HEK293 (cell line): ENCODE data around the gene DICER1.

Experiments used
- BCL11A ChIP-seq: fragments of 450-650 bp; formaldehyde crosslinking; IDR thresholded peaks from 2 replicates; pipeline ENCODE4 v1.5.1; 2016; ENCODE audit warnings: low read depth, missing biosample characterization, missing genetic modification characterization
- GLI4 ChIP-seq: fragments of 450-650 bp; formaldehyde crosslinking; IDR thresholded peaks from 2 replicates; pipeline ENCODE4 v1.5.1; 2016; ENCODE audit warnings: missing biosample characterization, missing genetic modification characterization
- KLF9 ChIP-seq: fragments of 450-650 bp; formaldehyde crosslinking; IDR thresholded peaks from 2 replicates; pipeline ENCODE4 v1.5.1; 2016; ENCODE audit warnings: missing biosample characterization, missing genetic modification characterization, low read depth
- REST ChIP-seq: fragments of 450-650 bp; formaldehyde crosslinking; IDR thresholded peaks from 2 replicates; pipeline ENCODE4 v1.5.1; 2016; ENCODE audit warnings: missing biosample characterization, missing genetic modification characterization
- SCRT2 ChIP-seq: fragments of 450-650 bp; formaldehyde crosslinking; IDR thresholded peaks from 2 replicates; pipeline ENCODE4 v1.5.1; 2016; ENCODE audit warnings: missing biosample characterization, missing genetic modification characterization
- TCF7L2 ChIP-seq: IDR thresholded peaks from 2 replicates; pipeline ENCODE4 v1.6.1; 2011; ENCODE audit warnings: low read depth, mild to moderate bottlenecking, inconsistent platforms, low read length, moderate library complexity, borderline replicate concordance
- YY1 ChIP-seq: fragments of 450-650 bp; formaldehyde crosslinking; IDR thresholded peaks from 2 replicates; pipeline ENCODE4 v1.5.1; 2018; ENCODE audit warnings: missing biosample characterization, missing genetic modification characterization
- ZBTB6 ChIP-seq: fragments of 450-650 bp; formaldehyde crosslinking; IDR thresholded peaks from 2 replicates; pipeline ENCODE4 v1.5.1; 2017; ENCODE audit warnings: missing biosample characterization, missing genetic modification characterization
- ZBTB7A ChIP-seq: fragments of 450-650 bp; formaldehyde crosslinking; IDR thresholded peaks from 2 replicates; pipeline ENCODE4 v1.5.1; 2016; ENCODE audit warnings: low read depth, missing biosample characterization, missing genetic modification characterization
- ZNF114 ChIP-seq: fragments of 450-650 bp; formaldehyde crosslinking; IDR thresholded peaks from 2 replicates; pipeline ENCODE4 v1.5.0; 2017; ENCODE audit warnings: missing biosample characterization, missing genetic modification characterization
- ZNF214 ChIP-seq: fragments of 450-650 bp; formaldehyde crosslinking; IDR thresholded peaks from 2 replicates; pipeline ENCODE4 v1.5.1; 2017; ENCODE audit warnings: missing biosample characterization, mild to moderate bottlenecking, missing genetic modification characterization, borderline replicate concordance
- ZNF23 ChIP-seq: fragments of 450-650 bp; formaldehyde crosslinking; IDR thresholded peaks from 2 replicates; pipeline ENCODE4 v1.5.1; 2016; ENCODE audit warnings: missing biosample characterization, missing genetic modification characterization, borderline replicate concordance
- ZNF280C ChIP-seq: fragments of 450-650 bp; formaldehyde crosslinking; IDR thresholded peaks from 2 replicates; pipeline ENCODE4 v1.5.1; 2016; ENCODE audit warnings: missing biosample characterization, missing genetic modification characterization
- ZNF335 ChIP-seq: fragments of 450-650 bp; formaldehyde crosslinking; conservative IDR thresholded peaks from 2 replicates; pipeline ENCODE4 v1.5.1; 2016; ENCODE audit warnings: missing biosample characterization, missing genetic modification characterization
- ZNF341 ChIP-seq: fragments of 450-650 bp; formaldehyde crosslinking; IDR thresholded peaks from 2 replicates; pipeline ENCODE4; 2016; ENCODE audit warnings: low read depth, missing biosample characterization, missing genetic modification characterization
- ZNF391 ChIP-seq: fragments of 450-650 bp; formaldehyde crosslinking; IDR thresholded peaks from 2 replicates; pipeline ENCODE4 v1.5.1; 2016; ENCODE audit warnings: low read depth, missing biosample characterization, missing genetic modification characterization, borderline replicate concordance
- ZNF501 ChIP-seq: fragments of 450-650 bp; formaldehyde crosslinking; IDR thresholded peaks from 2 replicates; pipeline ENCODE4 v1.5.1; 2016; ENCODE audit warnings: missing biosample characterization, missing genetic modification characterization
- ZNF544 ChIP-seq: fragments of 450-650 bp; formaldehyde crosslinking; IDR thresholded peaks from 2 replicates; pipeline ENCODE4 v1.5.0; 2017; ENCODE audit warnings: missing biosample characterization, missing genetic modification characterization
- ZNF621 ChIP-seq: fragments of 450-650 bp; formaldehyde crosslinking; IDR thresholded peaks from 2 replicates; pipeline ENCODE4 v1.5.1; 2017; ENCODE audit warnings: missing biosample characterization, missing genetic modification characterization
- ZNF654 ChIP-seq: fragments of 450-650 bp; formaldehyde crosslinking; IDR thresholded peaks from 2 replicates; pipeline ENCODE4 v1.5.1; 2016; ENCODE audit warnings: low read depth, missing biosample characterization, missing genetic modification characterization
- ZNF658 ChIP-seq: fragments of 450-650 bp; formaldehyde crosslinking; IDR thresholded peaks from 2 replicates; pipeline ENCODE4; 2016; ENCODE audit warnings: missing biosample characterization, missing genetic modification characterization
- ZNF701 ChIP-seq: fragments of 450-650 bp; formaldehyde crosslinking; IDR thresholded peaks from 2 replicates; pipeline ENCODE4 v1.5.1; 2016; ENCODE audit warnings: missing biosample characterization, missing genetic modification characterization
- ZNF704 ChIP-seq: fragments of 450-650 bp; formaldehyde crosslinking; IDR thresholded peaks from 2 replicates; pipeline ENCODE4 v1.5.1; 2016; ENCODE audit warnings: missing biosample characterization, missing genetic modification characterization
- ZNF76 ChIP-seq: fragments of 450-650 bp; formaldehyde crosslinking; IDR thresholded peaks from 2 replicates; pipeline ENCODE4; 2016; ENCODE audit warnings: low read depth, missing biosample characterization, missing genetic modification characterization, borderline replicate concordance
- ZNF768 ChIP-seq: fragments of 450-650 bp; formaldehyde crosslinking; IDR thresholded peaks from 2 replicates; pipeline ENCODE4 v1.5.1; 2018; ENCODE audit warnings: missing biosample characterization, mild to moderate bottlenecking, missing genetic modification characterization
- ZNF777 ChIP-seq: fragments of 450-650 bp; formaldehyde crosslinking; IDR thresholded peaks from 2 replicates; pipeline ENCODE4 v1.5.1; 2017; ENCODE audit warnings: missing biosample characterization, missing genetic modification characterization, borderline replicate concordance

The DICER1 gene

GRCh38 chr14:95196268-95196667 is 38.9 kb upstream of the DICER1 start (continued):
- TF ChIP-seq ZNF704 (tag by site-specific recombination) = no peak
- no peak for TF ChIP-seq ZNF76 (tag by site-specific recombination)
- TF ChIP-seq GLI4 (tag by site-specific recombination) = no peak
- TF ChIP-seq ZNF701 (tag by site-specific recombination) = no peak
- no peak for TF ChIP-seq BCL11A (tag by site-specific recombination)
- TF ChIP-seq KLF9 (tag by site-specific recombination) = no peak
- TF ChIP-seq ZNF214 (tag by site-specific recombination) = no peak
- TF ChIP-seq ZNF544 (tag by site-specific recombination) = no peak
- TF ChIP-seq ZNF391 (tag by site-specific recombination) = no peak
- TF ChIP-seq ZBTB6 = no peak
- TF ChIP-seq ZNF658 (tag by site-specific recombination) = no peak
- TF ChIP-seq ZNF114 = no peak
- TF ChIP-seq TCF7L2 = no peak
- no peak for TF ChIP-seq ZNF768 (tag by site-specific recombination)
- TF ChIP-seq ZNF621 (tag by site-specific recombination) = no peak
- TF ChIP-seq ZNF777 (tag by site-specific recombination) = no peak
- no peak for TF ChIP-seq YY1
- no peak for TF ChIP-seq REST (tag by site-specific recombination)
- TF ChIP-seq ZNF341 = no peak
- TF ChIP-seq ZBTB7A (tag by site-specific recombination) = no peak
- 0 out of 2 replicates have a peak, but pooled peaks have one; percentile 29 for TF ChIP-seq ZNF501 (tag by site-specific recombination)
- no peak for TF ChIP-seq ZNF280C (tag by site-specific recombination)
- TF ChIP-seq ZNF654 (tag by site-specific recombination) = peak; percentile 35
- TF ChIP-seq ZNF335 = peak; percentile 26; the same call in 1 of the 2 replicates
- no peak for TF ChIP-seq ZNF23 (tag by site-specific recombination)
- TF ChIP-seq SCRT2 (tag by site-specific recombination) = no peak
